ENCODE results near the gene AGAP1. TPM values are rescaled to one million over a fixed set of nuclear protein-coding genes. Genes with fewer than 3 reads are reported as not detected.
"Not testable (repeated sequence)": the region's sequence is repeated elsewhere in the genome, so short reads cannot be mapped to it uniquely, and the experiment has no call there.

AGAP1 gene
- polyA plus RNA-seq, 4 donors: 9.8 to 19.2 (median 15.5) TPM

- H3K9me3 ChIP-seq (ENCODE audit: control insufficient read depth in 2 of 2, insufficient read depth in 1 of 2, low read depth in 1 of 2, low read length in 1 of 2): no peaks in the 10 kb centered on the region
- H3K27ac ChIP-seq (ENCODE audit: low read depth in 1 of 3, low read length in 2 of 3): no peak overlapping the region
- no peaks in the 10 kb centered on the region for H3K4me1 ChIP-seq (ENCODE audit: control insufficient read depth in 3 of 3, insufficient read depth in 2 of 3, low read depth in 1 of 3, low read length in 2 of 3)
- 84 to 94% (median 90%) methylated on average over 6 of the region's 6 CpGs for WGBS, 3 donors
- H3K36me3 ChIP-seq (ENCODE audit: control insufficient read depth in 3 of 3, insufficient read depth in 2 of 3, low read depth in 1 of 3, low read length in 3 of 3): peaks cover 0 to 53% (median 0%) of the 10 kb centered on the region in 3 donors
- no peaks in the 10 kb centered on the region for H3K27me3 ChIP-seq (ENCODE audit: control insufficient read depth in 3 of 3, insufficient read depth in 3 of 3, low read length in 3 of 3)
- no peak for FAIRE-seq
- no peak for DNase-seq
- H3K4me3 ChIP-seq (ENCODE audit: low read depth in 1 of 3, low read length in 3 of 3): no peak overlapping the region
Observed at GRCh38 chr2:236130349-236130998, 636.6 kb downstream of the AGAP1 start.

- Histone ChIP-seq H3K4me3 (ENCODE audit: low read depth in 1 of 3, low read length in 3 of 3) (no peak overlapping the region), H3K9me3 (ENCODE audit: control insufficient read depth in 2 of 2, insufficient read depth in 1 of 2, low read depth in 1 of 2, low read length in 1 of 2) (no peaks in the 10 kb centered on the region), H3K36me3 (ENCODE audit: control insufficient read depth in 3 of 3, insufficient read depth in 2 of 3, low read depth in 1 of 3, low read length in 3 of 3) (peaks cover 0 to 49% (median 0%) of the 10 kb centered on the region in 3 donors), H3K27me3 (ENCODE audit: control insufficient read depth in 3 of 3, insufficient read depth in 3 of 3, low read length in 3 of 3) (no peaks in the 10 kb centered on the region), H3K27ac (ENCODE audit: low read depth in 1 of 3, low read length in 2 of 3) (no peak overlapping the region), H3K4me1 (ENCODE audit: control insufficient read depth in 3 of 3, insufficient read depth in 2 of 3, low read depth in 1 of 3, low read length in 2 of 3) (no peaks in the 10 kb centered on the region)
- no peak for DNase-seq
- FAIRE-seq: no peak
- 83 to 90% (median 88%) methylated on average over 10 of the region's 10 CpGs for WGBS, 3 donors
Observed at GRCh38 chr2:236131073-236131692, 637.3 kb downstream of the AGAP1 start.

- Histone ChIP-seq H3K27me3 (ENCODE audit: control insufficient read depth in 3 of 3, insufficient read depth in 3 of 3, low read length in 3 of 3) (no peaks in the 10 kb centered on the region), H3K4me1 (ENCODE audit: control insufficient read depth in 3 of 3, insufficient read depth in 2 of 3, low read depth in 1 of 3, low read length in 2 of 3) (no peaks in the 10 kb centered on the region), H3K27ac (ENCODE audit: low read depth in 1 of 3, low read length in 2 of 3) (no peak overlapping the region), H3K36me3 (ENCODE audit: control insufficient read depth in 3 of 3, insufficient read depth in 2 of 3, low read depth in 1 of 3, low read length in 3 of 3) (peaks cover 0 to 28% (median 0%) of the 10 kb centered on the region in 3 donors), H3K9me3 (ENCODE audit: control insufficient read depth in 2 of 2, insufficient read depth in 1 of 2, low read depth in 1 of 2, low read length in 1 of 2) (no peaks in the 10 kb centered on the region), H3K4me3 (ENCODE audit: low read depth in 1 of 3, low read length in 3 of 3) (no peak overlapping the region)
- FAIRE-seq: no peak
- no peak for DNase-seq
- WGBS, 3 donors: 87 to 88% (median 88%) methylated on average over 12 of the region's 12 CpGs
Observed at GRCh38 chr2:236133410-236134012, 639.7 kb downstream of the AGAP1 start.

GRCh38 chr2:236136538-236136937, 642.7 kb downstream of the AGAP1 start:
- 85 to 89% (median 86%) methylated on average over 19 of the region's 19 CpGs for WGBS, 3 donors
- no peak for FAIRE-seq
- H3K4me1 ChIP-seq (ENCODE audit: control insufficient read depth in 3 of 3, insufficient read depth in 2 of 3, low read depth in 1 of 3, low read length in 2 of 3): no peaks in the 10 kb centered on the region
- H3K27me3 ChIP-seq (ENCODE audit: control insufficient read depth in 3 of 3, insufficient read depth in 3 of 3, low read length in 3 of 3): peaks cover 0 to 3% (median 0%) of the 10 kb centered on the region in 3 donors
- peaks cover 0 to 13% (median 0%) of the 10 kb centered on the region in 3 donors for H3K36me3 ChIP-seq (ENCODE audit: control insufficient read depth in 3 of 3, insufficient read depth in 2 of 3, low read depth in 1 of 3, low read length in 3 of 3)
- no peaks in the 10 kb centered on the region for H3K9me3 ChIP-seq (ENCODE audit: control insufficient read depth in 2 of 2, insufficient read depth in 1 of 2, low read depth in 1 of 2, low read length in 1 of 2)
- no peak for DNase-seq
- no peak overlapping the region for H3K27ac ChIP-seq (ENCODE audit: low read depth in 1 of 3, low read length in 2 of 3)
- H3K4me3 ChIP-seq (ENCODE audit: low read depth in 1 of 3, low read length in 3 of 3): no peak overlapping the region

- WGBS, 3 donors: 94 to 96% (median 96%) methylated on average over 10 of the region's 10 CpGs
- Histone ChIP-seq H3K9me3 (ENCODE audit: control insufficient read depth in 2 of 2, insufficient read depth in 1 of 2, low read depth in 1 of 2, low read length in 1 of 2) (no peaks in the 10 kb centered on the region), H3K27ac (ENCODE audit: low read depth in 1 of 3, low read length in 2 of 3) (no peak overlapping the region), H3K4me1 (ENCODE audit: control insufficient read depth in 3 of 3, insufficient read depth in 2 of 3, low read depth in 1 of 3, low read length in 2 of 3) (no peaks in the 10 kb centered on the region), H3K27me3 (ENCODE audit: control insufficient read depth in 3 of 3, insufficient read depth in 3 of 3, low read length in 3 of 3) (peaks cover 0 to 3% (median 0%) of the 10 kb centered on the region in 3 donors), H3K36me3 (ENCODE audit: control insufficient read depth in 3 of 3, insufficient read depth in 2 of 3, low read depth in 1 of 3, low read length in 3 of 3) (peaks cover 0 to 10% (median 0%) of the 10 kb centered on the region in 3 donors), H3K4me3 (ENCODE audit: low read depth in 1 of 3, low read length in 3 of 3) (no peak overlapping the region)
- DNase-seq (no peak), FAIRE-seq (no peak)
Observed at GRCh38 chr2:236137066-236137465, 643.2 kb downstream of the AGAP1 start.

- H3K4me3 ChIP-seq (ENCODE audit: low read depth in 1 of 3, low read length in 3 of 3); H3K27ac ChIP-seq (ENCODE audit: low read depth in 1 of 3, low read length in 2 of 3); H3K4me1 ChIP-seq (ENCODE audit: control insufficient read depth in 3 of 3, insufficient read depth in 2 of 3, low read depth in 1 of 3, low read length in 2 of 3); DNase-seq; H3K36me3 ChIP-seq (ENCODE audit: control insufficient read depth in 3 of 3, insufficient read depth in 2 of 3, low read depth in 1 of 3, low read length in 3 of 3); H3K9me3 ChIP-seq (ENCODE audit: control insufficient read depth in 2 of 2, insufficient read depth in 1 of 2, low read depth in 1 of 2, low read length in 1 of 2); FAIRE-seq: not testable (repeated sequence)
- H3K27me3 ChIP-seq (ENCODE audit: control insufficient read depth in 3 of 3, insufficient read depth in 3 of 3, low read length in 3 of 3): peaks cover 0 to 16% (median 8%) of the 10 kb centered on the region in 3 donors
- WGBS, 3 donors: 87 to 93% (median 90%) methylated on average over 11 of the region's 11 CpGs
Observed at GRCh38 chr2:236141616-236142015, 647.8 kb downstream of the AGAP1 start.

- DNase-seq (no peak), FAIRE-seq (no peak)
- no peaks in the 10 kb centered on the region for H3K4me1 ChIP-seq (ENCODE audit: control insufficient read depth in 3 of 3, insufficient read depth in 2 of 3, low read depth in 1 of 3, low read length in 2 of 3)
- H3K4me3 ChIP-seq (ENCODE audit: low read depth in 1 of 3, low read length in 3 of 3): no peak overlapping the region
- no peak overlapping the region for H3K27ac ChIP-seq (ENCODE audit: low read depth in 1 of 3, low read length in 2 of 3)
- peaks cover 0 to 16% (median 8%) of the 10 kb centered on the region in 3 donors for H3K27me3 ChIP-seq (ENCODE audit: control insufficient read depth in 3 of 3, insufficient read depth in 3 of 3, low read length in 3 of 3)
- no peaks in the 10 kb centered on the region for H3K36me3 ChIP-seq (ENCODE audit: control insufficient read depth in 3 of 3, insufficient read depth in 2 of 3, low read depth in 1 of 3, low read length in 3 of 3)
- WGBS, 3 donors: 81 to 88% (median 86%) methylated on average over 10 of the region's 10 CpGs
- H3K9me3 ChIP-seq (ENCODE audit: control insufficient read depth in 2 of 2, insufficient read depth in 1 of 2, low read depth in 1 of 2, low read length in 1 of 2): peaks cover 0 to 3% of the 10 kb centered on the region in 2 donors
Observed at GRCh38 chr2:236143811-236144210, 650.0 kb downstream of the AGAP1 start.

GRCh38 chr2:236146436-236146835, 652.6 kb downstream of the AGAP1 start:
- Histone ChIP-seq H3K36me3 (ENCODE audit: control insufficient read depth in 3 of 3, insufficient read depth in 2 of 3, low read depth in 1 of 3, low read length in 3 of 3) (no peaks in the 10 kb centered on the region), H3K27me3 (ENCODE audit: control insufficient read depth in 3 of 3, insufficient read depth in 3 of 3, low read length in 3 of 3) (peaks cover 0 to 14% (median 8%) of the 10 kb centered on the region in 3 donors), H3K27ac (ENCODE audit: low read depth in 1 of 3, low read length in 2 of 3) (no peak overlapping the region), H3K4me3 (ENCODE audit: low read depth in 1 of 3, low read length in 3 of 3) (no peak overlapping the region), H3K9me3 (ENCODE audit: control insufficient read depth in 2 of 2, insufficient read depth in 1 of 2, low read depth in 1 of 2, low read length in 1 of 2) (peaks cover 0 to 6% of the 10 kb centered on the region in 2 donors), H3K4me1 (ENCODE audit: control insufficient read depth in 3 of 3, insufficient read depth in 2 of 3, low read depth in 1 of 3, low read length in 2 of 3) (no peaks in the 10 kb centered on the region)
- DNase-seq (no peak), FAIRE-seq (no peak)
- 94 to 96% (median 94%) methylated on average over 7 of the region's 7 CpGs for WGBS, 3 donors
